Stimulated activated CD4-positive, alpha-beta T cell treated with anti-CD3 and anti-CD28 coated beads, TNF-alpha, amount 100 ng/mL, for 1 hour (primary cell): Measurements from ENCODE around the gene SF3A2.

Source experiments
- DNase-seq, 3 donors: peaks; one replicate each; pipeline ENCODE4 v3.0.0-alpha.2; 2020; ENCODE audit warnings: low read depth in 3 of 3, low spot score in 1 of 3

The SF3A2 gene

DNA sequence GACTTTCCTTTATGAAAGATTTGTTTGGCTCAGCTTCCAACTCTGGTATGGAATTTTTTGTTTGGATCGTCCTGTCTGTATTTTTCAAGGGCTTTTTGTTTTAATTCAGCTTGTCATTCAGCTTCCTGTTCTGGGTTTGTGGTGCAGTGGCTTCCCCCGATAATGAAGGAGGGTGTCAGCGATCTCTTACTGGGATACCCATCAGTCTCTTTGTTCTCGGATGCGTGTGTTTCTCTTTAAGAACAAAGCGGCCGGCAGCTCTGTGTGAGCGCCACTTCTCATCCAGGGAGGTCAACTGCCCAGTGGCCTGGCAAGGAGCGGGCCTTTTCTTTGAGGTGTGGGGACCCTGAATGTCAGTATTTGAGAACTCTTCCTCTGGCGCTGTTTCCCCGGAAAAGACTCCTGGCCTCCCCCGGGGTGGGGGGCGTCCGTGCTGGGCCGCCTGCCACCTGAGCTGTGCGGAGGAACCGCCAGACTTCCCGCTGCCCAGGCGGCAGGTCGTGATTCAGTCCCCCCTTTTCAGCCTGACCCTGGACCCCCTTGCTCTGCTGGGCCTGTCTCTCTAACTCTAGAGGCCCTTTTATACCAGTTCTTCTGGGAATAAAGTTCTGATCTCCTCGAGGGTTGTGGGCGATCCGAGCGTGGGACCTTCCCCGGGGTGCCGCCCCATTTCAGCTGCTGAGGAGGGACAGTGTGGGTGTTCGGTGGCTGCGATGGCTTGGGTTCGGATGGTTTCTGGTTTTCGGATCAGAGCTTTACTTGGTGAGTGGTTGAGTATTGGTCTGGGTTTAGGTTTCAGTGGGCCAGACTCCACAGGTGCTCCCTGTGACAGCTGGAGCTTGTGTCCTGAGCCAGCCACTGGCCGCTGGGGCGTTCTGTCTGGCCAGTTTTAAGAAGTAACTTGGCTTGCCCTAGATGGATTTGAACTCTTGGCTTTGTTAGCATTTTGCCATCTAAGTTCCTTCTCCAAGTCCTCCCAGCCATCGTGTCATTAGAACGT is 3.4 kb downstream of the SF3A2 start:
- peak in 1 of 3 donors; percentile 11 for DNase-seq

DNA sequence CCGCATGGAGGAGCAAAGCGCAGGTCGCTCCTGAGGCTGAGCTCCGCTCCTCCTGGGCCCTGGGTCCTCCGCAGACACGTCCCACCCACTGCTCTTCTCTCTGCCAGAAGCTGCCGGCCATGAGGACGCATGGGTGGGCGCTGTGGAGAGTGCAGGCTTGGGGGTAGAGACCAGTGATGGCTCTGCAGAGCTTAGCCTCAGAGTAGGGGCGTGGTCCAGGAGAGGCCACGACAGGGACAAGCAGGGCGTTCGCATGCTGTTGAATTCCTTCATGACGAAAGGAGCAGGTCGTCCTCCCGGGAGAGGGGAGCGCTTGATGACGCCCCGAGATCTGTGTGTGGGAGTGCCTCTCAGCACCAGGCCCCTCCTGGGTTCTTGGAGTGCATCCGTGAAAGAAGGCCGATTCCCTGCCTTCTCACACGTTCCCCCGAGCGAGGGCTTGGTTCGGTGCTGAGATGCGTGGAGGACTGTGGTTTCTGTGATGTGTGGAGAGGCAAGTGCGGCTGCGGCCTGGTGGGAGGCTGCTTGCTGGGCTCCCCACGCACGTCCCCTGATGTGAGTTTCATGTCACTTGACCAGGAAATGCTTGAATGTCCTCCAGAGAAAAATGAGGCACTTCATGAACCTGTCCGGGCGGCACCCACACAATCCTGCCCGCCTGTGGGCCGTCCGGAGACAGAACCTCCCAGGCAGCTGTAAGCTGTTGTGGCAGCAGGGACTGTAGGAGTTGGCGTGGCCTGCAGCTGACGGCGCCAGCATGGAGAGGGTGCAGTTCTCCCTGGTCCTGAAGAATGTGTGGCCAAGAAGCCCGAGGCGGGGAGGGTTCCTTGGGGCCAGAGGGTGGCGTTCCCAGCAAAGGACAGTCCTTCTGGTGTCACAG is 4.5 kb downstream of the SF3A2 start:
- DNase-seq = no peak

DNA sequence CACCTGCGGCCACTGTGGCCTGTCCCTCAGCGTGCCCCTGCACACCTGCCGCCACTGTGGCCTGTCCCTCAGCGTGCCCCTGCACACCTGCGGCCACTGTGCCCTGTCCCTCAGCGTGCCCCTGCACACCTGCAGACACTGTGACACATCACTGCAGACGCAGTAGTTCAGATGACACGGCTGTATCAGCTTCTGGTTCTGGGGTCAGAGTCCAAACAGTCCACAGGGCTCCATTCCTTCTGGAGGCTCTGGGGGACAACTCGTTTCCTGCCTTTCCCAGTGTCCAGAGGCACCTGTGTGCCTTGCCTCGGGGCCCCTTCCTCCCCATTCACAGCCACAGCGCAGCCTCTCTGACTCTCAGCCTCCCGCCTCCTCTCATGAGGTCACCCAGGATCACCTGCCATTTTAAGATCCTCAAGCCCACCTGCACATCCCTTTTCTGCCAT is 5.5 kb downstream of the SF3A2 start:
- no peak for DNase-seq

DNA sequence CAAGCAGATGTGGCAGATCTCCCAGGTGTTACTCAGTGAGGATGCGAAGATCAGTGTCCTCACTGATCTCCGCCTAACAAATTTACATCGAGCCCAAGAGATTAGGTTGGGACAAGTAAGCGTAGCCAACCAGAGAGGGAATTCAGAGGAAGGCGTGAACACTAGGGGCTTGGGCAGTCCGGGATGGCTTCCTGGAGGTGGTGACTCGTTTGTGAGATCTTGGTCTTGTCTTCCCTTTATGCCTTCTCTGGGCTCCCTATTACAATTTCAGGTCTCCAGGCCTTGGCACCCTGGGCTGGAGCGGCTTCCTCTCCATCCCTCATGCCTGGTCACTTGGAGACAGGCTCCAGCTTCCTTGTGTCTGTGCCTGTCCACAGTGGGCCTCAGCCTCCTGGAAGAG is 6.2 kb downstream of the SF3A2 start:
- DNase-seq = no peak

DNA sequence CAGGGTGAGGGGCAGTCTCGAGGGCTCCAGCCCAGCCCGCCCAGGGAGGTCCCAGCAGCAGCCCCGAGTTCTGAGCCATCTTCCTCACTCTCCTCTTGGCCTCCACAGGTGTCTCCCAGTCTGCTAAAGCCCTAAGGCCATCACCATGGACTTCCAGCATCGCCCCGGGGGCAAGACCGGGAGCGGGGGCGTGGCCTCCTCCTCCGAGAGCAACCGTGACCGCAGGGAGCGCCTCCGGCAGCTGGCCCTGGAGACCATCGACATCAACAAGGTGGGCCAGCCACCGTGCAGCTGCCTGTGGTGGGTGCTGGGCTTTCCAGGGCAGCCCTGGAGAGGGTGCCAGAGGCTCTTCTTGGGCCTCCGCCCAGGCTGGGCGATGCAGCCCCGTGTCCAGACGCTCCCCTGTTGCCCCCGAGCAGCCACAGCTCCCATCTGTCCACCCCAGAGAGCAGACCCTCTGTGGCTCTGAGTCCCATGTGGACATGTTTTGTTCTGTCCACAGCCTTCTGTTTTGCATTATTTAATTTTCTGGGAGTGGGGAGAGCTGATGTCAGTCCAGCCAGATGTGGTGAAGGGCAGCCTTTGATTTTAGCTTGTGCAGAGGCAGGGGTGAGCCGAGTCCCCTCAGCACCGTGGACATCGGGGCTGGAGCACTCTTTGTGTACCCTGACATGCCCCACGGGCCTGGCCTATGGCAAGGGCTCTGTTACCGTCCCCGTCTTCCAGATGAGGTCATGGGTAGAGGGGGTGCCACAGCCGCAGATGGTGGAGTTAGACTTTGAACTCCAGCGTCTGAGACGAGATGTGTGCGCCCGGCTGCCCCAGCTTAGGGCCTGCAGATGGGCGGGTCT is 6.9 kb downstream of the SF3A2 start:
- no peak for DNase-seq

DNA sequence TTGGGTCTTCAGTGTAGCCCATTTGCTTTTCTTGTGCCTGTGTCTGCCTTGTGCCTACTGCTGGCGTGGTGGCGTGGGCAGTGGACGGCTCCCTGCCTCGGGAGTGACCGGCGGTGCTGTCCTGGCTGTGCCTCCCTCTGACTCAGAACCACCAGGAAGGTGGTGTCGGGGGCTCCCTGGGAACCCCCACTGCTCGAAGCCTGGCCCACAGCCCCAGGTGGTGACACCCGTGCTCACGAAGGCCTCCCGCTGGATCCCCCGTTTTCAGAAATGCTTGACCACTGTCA is 7.4 kb downstream of the SF3A2 start:
- DNase-seq = no peak

DNA sequence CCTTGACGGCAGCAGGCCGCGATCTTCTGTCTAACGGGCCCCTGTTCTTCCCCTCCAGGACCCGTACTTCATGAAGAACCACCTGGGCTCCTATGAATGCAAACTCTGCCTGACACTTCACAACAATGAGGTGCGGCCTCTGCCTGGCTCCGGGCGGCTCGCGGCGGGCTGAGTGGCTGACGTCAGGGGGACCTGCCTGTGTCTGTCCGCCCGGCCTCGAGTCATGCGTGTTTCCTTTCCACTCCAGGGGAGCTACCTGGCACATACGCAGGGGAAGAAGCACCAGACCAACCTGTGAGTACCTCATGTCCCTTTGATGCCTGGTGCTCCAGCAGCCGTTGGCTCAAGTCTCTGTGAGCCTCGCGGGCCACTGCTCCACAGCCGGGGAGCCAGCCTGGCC is 7.9 kb downstream of the SF3A2 start:
- DNase-seq = no peak

DNA sequence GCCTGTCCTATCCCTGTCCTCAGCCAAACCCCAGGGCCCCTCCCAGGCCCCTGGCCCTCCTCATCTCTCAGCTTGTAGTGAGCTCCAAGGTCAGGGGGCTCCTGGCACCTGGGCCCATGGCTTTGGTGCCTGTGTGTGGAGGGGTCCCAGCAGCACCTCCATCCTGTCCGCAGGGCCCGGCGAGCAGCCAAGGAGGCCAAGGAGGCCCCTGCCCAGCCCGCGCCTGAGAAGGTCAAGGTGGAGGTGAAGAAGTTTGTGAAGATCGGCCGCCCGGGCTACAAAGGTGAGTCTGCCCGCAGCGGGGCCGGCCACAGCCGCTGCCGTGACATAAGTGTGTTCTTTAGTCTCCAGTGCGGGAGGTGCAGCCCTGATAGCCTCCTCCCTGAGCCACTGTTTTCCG is 8.6 kb downstream of the SF3A2 start:
- no peak for DNase-seq

DNA sequence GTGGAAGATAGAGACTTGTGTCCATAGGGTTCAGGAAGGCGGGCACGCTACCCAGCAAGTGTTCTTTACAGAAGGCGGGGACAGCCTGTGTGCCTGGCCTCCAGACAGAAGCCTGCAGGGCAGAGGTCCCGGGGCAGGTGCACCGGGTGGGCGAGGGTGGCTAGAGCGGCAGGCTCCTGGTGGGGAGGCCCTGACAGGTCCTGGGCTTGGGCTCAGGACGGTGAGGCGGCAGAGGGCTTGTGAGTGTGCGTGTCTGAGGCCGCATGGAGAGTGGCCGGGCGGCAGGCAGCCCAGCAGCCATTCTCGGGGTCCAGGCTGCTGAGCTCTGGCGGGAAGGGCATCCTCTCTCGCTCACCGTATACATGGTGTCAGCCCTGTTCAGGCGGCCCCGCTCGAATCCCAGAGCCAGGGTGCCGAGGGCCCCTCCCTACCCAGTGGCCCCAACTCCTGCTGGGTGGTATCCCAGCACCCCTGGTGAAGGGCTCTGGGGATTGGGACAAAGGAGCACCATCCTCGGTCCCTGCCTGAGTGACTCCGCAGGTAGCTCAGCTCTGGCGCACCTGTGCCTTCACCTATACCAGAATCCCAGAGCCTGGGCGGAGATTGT is 9.5 kb downstream of the SF3A2 start:
- DNase-seq = no peak

DNA sequence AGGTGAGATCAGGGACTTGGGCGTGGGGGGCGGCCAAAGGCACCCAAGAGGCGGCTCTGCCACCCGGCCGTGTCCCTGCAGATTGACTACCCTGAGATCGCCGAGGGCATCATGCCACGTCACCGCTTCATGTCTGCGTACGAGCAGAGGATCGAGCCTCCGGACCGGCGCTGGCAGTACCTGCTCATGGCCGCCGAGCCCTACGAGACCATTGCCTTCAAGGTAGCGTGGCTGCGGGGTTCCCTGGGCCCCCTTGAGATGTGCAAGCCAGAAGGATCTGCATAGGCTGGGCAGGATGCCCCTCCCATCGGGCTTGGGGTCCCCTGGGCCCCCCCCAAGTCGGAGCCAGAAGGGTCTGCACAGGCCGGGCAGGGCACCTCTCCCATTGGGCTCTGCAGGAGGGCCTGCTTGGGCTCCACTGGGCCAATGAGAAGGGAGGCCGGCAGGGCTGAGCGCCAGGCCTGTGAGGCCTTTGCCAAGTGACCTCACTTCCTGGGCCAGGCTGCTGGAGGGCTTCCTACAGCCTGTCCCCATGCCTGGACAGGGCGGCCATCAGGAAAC is 10.3 kb downstream of the SF3A2 start:
- no peak for DNase-seq

DNA sequence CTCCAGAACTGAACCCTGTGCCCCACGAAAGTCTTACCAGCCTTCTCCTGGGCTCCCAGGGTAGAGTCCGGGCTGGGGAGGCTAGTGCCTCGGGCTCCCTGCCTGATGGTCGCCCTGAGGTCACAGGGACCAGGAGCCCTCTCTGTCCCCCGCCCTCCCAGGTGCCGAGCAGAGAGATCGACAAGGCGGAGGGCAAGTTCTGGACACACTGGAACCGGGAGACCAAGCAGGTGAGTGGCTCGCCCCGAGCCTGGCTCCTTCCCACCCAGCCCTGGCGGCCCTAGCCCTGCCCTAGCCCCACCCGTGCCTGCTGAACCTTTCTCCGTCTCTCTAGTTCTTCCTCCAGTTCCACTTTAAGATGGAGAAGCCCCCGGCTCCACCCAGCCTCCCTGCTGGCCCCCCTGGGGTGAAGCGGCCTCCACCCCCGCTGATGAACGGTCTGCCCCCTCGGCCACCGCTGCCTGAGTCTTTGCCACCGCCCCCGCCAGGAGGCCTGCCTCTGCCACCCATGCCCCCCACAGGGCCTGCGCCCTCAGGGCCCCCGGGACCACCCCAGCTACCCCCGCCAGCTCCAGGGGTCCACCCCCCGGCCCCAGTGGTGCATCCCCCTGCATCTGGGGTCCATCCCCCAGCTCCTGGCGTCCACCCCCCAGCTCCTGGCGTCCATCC is 10.9 kb downstream of the SF3A2 start:
- no peak for DNase-seq

DNA sequence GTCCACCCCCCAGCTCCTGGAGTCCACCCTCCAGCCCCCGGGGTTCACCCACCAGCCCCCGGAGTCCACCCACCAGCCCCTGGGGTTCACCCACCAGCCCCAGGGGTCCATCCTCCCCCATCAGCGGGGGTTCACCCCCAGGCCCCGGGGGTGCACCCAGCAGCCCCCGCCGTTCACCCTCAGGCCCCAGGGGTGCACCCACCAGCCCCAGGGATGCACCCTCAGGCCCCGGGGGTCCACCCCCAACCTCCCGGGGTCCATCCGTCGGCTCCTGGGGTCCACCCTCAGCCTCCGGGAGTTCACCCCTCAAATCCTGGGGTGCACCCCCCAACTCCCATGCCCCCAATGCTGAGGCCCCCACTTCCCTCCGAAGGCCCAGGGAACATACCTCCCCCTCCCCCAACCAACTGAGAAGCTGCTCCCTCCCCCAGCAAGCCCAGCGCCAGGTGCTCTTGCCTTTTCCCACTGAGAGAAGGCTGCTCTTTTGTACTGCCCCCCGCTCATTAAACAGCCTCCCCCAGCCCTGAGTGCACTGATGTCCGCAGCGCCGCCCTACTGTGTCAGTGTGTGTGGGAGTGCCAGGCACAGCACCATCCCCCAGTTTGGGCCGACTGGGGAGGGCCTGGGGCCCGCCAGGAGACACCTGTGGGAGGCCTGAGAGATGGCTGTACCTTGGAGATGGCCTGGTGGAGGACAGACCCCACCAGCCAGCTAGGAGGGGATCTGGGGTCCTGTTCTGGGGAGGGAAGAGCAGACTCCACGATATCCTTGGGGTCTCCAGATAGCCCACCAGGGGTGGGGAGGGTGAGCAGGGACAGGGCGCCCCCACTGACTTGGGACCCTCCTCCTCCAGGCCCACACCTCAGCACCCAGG is 11.7 kb downstream of the SF3A2 start:
- no peak for DNase-seq

DNA sequence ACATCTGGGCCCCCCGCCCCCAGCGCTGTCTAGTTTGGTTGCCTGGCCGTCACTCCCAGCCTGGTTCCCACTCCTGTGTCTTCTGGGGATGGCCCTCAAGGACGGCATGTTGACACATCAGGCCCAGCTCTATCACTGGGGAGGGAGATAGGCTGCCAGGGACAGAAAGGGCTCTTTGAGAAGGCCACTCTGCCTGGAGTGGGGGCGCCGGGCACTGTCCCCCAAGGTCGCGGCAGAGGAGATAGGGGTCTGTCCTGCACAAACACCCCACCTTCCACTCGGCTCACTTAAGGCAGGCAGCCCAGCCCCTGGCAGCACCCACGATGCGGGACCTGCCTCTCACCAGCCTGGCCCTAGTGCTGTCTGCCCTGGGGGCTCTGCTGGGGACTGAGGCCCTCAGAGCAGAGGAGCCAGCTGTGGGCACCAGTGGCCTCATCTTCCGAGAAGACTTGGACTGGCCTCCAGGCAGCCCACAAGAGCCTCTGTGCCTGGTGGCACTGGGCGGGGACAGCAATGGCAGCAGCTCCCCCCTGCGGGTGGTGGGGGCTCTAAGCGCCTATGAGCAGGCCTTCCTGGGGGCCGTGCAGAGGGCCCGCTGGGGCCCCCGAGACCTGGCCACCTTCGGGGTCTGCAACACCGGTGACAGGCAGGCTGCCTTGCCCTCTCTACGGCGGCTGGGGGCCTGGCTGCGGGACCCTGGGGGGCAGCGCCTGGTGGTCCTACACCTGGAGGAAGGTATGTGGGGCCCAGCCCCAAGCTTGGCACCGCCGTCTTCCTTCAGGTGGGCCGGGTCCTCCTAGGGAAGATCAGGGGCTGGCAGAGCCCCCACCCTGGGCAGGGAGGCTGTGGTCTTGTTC is 12.6 kb downstream of the SF3A2 start, which contains the start of gene AMH:
TSS of gene AMH (plus strand) at position 314 of the 857 bp plus-strand sequence. CDS start at position 324, 10 bp downstream.
- no peak for DNase-seq

DNA sequence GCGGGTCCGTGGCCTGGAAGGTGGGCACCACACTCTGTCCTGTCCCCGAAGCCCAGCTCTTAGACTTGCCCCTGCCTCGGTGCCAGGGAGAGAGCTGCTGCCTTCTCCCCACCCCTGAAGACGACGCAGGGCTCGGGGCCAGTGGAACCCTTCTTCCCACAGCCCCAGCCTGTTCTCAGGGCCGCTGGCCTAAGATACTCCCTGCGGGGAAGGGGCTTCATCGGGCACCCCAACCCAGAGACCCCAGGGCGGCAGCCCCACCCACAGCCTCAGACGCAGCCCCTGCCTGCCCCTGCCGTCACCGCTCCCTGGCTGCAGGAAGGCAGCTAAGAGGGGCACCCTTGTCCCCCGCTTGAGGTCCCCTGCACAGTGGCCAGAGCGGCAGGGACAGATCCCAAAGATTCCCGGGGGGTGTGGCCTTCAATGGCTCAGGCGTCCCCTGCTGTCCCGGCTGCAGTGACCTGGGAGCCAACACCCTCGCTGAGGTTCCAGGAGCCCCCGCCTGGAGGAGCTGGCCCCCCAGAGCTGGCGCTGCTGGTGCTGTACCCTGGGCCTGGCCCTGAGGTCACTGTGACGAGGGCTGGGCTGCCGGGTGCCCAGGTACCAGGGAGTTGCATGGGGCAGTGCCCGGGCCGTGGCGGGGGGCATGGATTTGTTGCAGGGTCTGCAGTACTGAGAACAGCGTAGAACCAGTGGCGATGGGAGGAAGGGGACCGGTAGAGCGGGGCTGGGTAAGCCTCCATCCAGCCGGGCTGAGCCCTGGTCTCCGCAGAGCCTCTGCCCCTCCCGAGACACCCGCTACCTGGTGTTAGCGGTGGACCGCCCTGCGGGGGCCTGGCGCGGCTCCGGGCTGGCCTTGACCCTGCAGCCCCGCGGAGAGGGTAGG is 13.5 kb downstream of the SF3A2 start:
- DNase-seq = no peak

DNA sequence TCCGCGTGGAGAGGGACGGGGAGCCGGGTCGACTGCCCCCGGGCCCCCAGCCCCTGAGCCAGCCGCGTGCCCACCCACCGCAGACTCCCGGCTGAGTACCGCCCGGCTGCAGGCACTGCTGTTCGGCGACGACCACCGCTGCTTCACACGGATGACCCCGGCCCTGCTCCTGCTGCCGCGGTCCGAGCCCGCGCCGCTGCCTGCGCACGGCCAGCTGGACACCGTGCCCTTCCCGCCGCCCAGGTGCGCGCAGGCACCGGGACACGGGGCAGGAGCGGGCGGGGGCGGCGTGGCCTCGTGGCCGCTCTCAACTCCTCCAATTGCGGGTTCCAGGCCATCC is 14.1 kb downstream of the SF3A2 start:
- no peak for DNase-seq

DNA sequence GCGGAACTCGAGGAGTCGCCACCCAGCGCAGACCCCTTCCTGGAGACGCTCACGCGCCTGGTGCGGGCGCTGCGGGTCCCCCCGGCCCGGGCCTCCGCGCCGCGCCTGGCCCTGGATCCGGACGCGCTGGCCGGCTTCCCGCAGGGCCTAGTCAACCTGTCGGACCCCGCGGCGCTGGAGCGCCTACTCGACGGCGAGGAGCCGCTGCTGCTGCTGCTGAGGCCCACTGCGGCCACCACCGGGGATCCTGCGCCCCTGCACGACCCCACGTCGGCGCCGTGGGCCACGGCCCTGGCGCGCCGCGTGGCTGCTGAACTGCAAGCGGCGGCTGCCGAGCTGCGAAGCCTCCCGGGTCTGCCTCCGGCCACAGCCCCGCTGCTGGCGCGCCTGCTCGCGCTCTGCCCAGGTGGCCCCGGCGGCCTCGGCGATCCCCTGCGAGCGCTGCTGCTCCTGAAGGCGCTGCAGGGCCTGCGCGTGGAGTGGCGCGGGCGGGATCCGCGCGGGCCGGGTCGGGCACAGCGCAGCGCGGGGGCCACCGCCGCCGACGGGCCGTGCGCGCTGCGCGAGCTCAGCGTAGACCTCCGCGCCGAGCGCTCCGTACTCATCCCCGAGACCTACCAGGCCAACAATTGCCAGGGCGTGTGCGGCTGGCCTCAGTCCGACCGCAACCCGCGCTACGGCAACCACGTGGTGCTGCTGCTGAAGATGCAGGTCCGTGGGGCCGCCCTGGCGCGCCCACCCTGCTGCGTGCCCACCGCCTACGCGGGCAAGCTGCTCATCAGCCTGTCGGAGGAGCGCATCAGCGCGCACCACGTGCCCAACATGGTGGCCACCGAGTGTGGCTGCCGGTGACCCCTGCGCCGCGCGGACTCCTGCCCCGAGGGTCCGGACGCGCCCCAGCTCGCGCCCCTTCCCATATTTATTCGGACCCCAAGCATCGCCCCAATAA is 14.8 kb downstream of the SF3A2 start:
- DNase-seq = no peak
